Muscle of arm (tissue), 12 donors: ENCODE measurements around the gene CCDC57. TPM values are rescaled to one million over a fixed set of nuclear protein-coding genes. Genes with fewer than 3 reads are reported as not detected.
"Not testable (repeated sequence)": the region's sequence is repeated elsewhere in the genome, so short reads cannot be mapped to it uniquely, and the experiment has no call there.

Experiments used
- DNase-seq: peaks from one replicate; pipeline ENCODE4 v3.0.0-alpha.2; 2013
- polyA plus RNA-seq, 12 donors: library from polyadenylated mRNA; unstranded; fragments of 120-200 nt; gene quantifications; one replicate each; pipeline ENCODE4 v1.2.1, GENCODE V29; 2013; ENCODE audit not compliant: insufficient read length in 12 of 12

Gene CCDC57
- polyA plus RNA-seq, 12 donors: 18.1 to 66.0 (median 22.2) TPM; not detected in 1

GRCh38 chr17:82179946-82180475 is 32.6 kb downstream of the CCDC57 start:
- DNase-seq: no peak

GRCh38 chr17:82179412-82179811 is 33.2 kb downstream of the CCDC57 start:
- DNase-seq: no peak

- DNase-seq: no peak
Measured at GRCh38 chr17:82178499-82179261, 34.0 kb downstream of the CCDC57 start.

GRCh38 chr17:82177761-82178498 is 34.7 kb downstream of the CCDC57 start:
- no peak for DNase-seq

GRCh38 chr17:82177276-82177675 is 35.4 kb downstream of the CCDC57 start:
- DNase-seq: no peak

- no peak for DNase-seq
Measured at GRCh38 chr17:82175951-82176350, 36.7 kb downstream of the CCDC57 start.

GRCh38 chr17:82175201-82175600 is 37.4 kb downstream of the CCDC57 start:
- DNase-seq: no peak

- DNase-seq: not testable (repeated sequence)
Measured at GRCh38 chr17:82174042-82174857, 38.4 kb downstream of the CCDC57 start.

GRCh38 chr17:82173351-82174041 is 39.1 kb downstream of the CCDC57 start:
- no peak for DNase-seq

GRCh38 chr17:82172486-82173160 is 40.0 kb downstream of the CCDC57 start:
- DNase-seq: no peak

GRCh38 chr17:82171750-82172375 is 40.8 kb downstream of the CCDC57 start:
- DNase-seq: no peak

- DNase-seq: no peak
Measured at GRCh38 chr17:82170412-82170961, 42.2 kb downstream of the CCDC57 start.

GRCh38 chr17:82168568-82168967 is 44.1 kb downstream of the CCDC57 start:
- DNase-seq: no peak

- no peak for DNase-seq
Measured at GRCh38 chr17:82167028-82167427, 45.6 kb downstream of the CCDC57 start.

GRCh38 chr17:82164853-82165252 is 47.8 kb downstream of the CCDC57 start:
- DNase-seq: no peak

- DNase-seq: no peak
Measured at GRCh38 chr17:82161216-82161615, 51.4 kb downstream of the CCDC57 start.

GRCh38 chr17:82160075-82160474 is 52.6 kb downstream of the CCDC57 start:
- no peak for DNase-seq

- no peak for DNase-seq
Measured at GRCh38 chr17:82158825-82159224, 53.8 kb downstream of the CCDC57 start.

GRCh38 chr17:82157046-82158035 is 55.3 kb downstream of the CCDC57 start:
- no peak for DNase-seq
